Measurements from ENCODE around the gene IFITM1. TPM values are rescaled to one million over a fixed set of nuclear protein-coding genes. Genes with fewer than 3 reads are reported as not detected.

The IFITM1 gene
- total and polyA plus RNA-seq, 2 of the 8 experiments (the other 6 are each of a cell fraction or from before 2014, with no cell fraction given) = 394 to 1,464 TPM

DNA sequence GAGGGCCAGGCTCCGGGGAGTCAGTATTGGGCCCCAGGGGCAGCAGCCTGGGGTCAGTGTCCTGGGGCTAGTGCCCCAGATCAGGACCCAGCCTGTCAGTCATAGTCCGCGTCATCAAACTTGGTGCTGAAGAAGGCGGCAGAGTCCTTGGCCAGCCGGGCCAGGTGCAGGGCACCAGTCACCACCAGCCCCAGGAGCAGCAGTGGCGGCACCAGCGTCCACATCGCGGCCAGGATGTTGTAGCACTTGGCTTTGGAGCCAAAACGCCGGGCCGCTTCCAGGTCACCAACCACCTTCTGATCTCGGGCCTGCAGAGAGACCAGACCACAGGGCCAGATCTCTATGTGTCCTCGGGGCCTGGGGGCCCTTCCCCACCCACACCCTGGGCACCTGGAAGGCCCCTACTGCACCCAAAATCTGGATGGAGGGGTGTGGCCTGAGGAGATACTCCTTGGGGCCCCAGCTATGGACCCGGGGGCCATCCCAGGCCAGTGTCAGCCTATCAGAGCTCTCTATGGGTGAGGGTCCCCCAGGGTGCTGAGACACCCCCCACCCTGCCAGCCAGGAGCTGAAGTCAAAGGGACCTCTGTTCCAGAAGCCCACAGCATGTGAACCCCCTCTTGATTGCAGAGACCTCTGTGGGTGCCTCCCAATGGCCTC is 15.3 kb upstream of the IFITM1 start:
- Histone ChIP-seq H3K18ac (ENCODE audit: extremely low read depth, low read length) (no peak overlapping the region; the same call in 1 of the 2 replicates), H2AFZ (ENCODE audit: low read length) (no peak overlapping the region), H2BK12ac (ENCODE audit: low read depth, low read length) (peak overlapping the region; percentile 17; the same call in 1 of the 2 replicates), H3K56ac (replicated peaks; ENCODE audit: insufficient read length, low read depth, low read length) (no peak overlapping the region), H4K5ac (ENCODE audit: insufficient read length, low read depth, low read length) (no peak overlapping the region), H2AK5ac (ENCODE audit: low read depth, low read length) (no peak overlapping the region), H3K27ac (ENCODE audit: low read depth, low read length) (no peak overlapping the region), H4K20me1 (replicated peaks in 1 of 2; ENCODE audit: control insufficient read depth in 1 of 2, insufficient read depth in 2 of 2, low read length in 2 of 2) (no peaks in the 10 kb centered on the region), H2BK15ac (ENCODE audit: low read length) (no peak overlapping the region), H4K91ac (replicated peaks; ENCODE audit: insufficient read length, low read length) (no peak overlapping the region), H2BK5ac (ENCODE audit: low read depth, low read length) (no peak overlapping the region), H3K9ac (replicated peaks in 1 of 4; ENCODE audit: extremely low read depth in 1 of 4, low read depth in 3 of 4, low read length in 3 of 4) (no peak overlapping the region), H3K79me1 (ENCODE audit: low read depth, low read length) (no peaks in the 10 kb centered on the region), H2BK120ac (replicated peaks; ENCODE audit: low read depth, low read length) (no peak overlapping the region), H3K79me2 (ENCODE audit: control insufficient read depth in 1 of 2, insufficient read depth in 2 of 2, low read length in 2 of 2) (no peaks in the 10 kb centered on the region), H3K23ac (ENCODE audit: insufficient read length) (no peak overlapping the region), H3K4me1 (replicated peaks in 1 of 4; ENCODE audit: control insufficient read depth in 3 of 4, insufficient read depth in 4 of 4, low read length in 3 of 4) (peaks cover 6 to 22% (median 12%) of the 10 kb centered on the region in 4 experiments), H3K23me2 (ENCODE audit: low read depth, low read length) (no peaks in the 10 kb centered on the region), H3K36me3 (ENCODE audit: control insufficient read depth in 2 of 4, insufficient read depth in 4 of 4, low read length in 3 of 4) (peaks cover 0 to 13% (median 10%) of the 10 kb centered on the region in 4 experiments; a peak in 5 of 8 replicates), H3K4me3 (ENCODE audit: extremely low read depth in 1 of 4, insufficient read depth in 2 of 4, low read depth in 3 of 4, low read length in 4 of 4) (no peak overlapping the region), H3K27me3 (replicated peaks in 1 of 4; ENCODE audit: control insufficient read depth in 3 of 4, extremely low read depth in 1 of 4, insufficient read depth in 3 of 4, low read length in 3 of 4) (no peaks in the 10 kb centered on the region), H2BK20ac (ENCODE audit: low read length) (0 out of 2 replicates have a peak overlapping the region, but pooled peaks have one; percentile 18), H3K4me2 (ENCODE audit: insufficient read depth in 1 of 2, low read depth in 2 of 2, low read length in 2 of 2) (no peak overlapping the region), H3K4ac (replicated peaks; ENCODE audit: insufficient read length, low read depth, low read length) (no peak overlapping the region), H4K8ac (ENCODE audit: extremely low read depth, insufficient read depth, low read length) (0 out of 2 replicates have a peak overlapping the region, but pooled peaks have one; percentile 3), H3K9me3 (ENCODE audit: insufficient read depth in 2 of 2, low read depth in 1 of 2, low read length in 1 of 2) (no peaks in the 10 kb centered on the region), H3K14ac (ENCODE audit: insufficient read length) (no peak overlapping the region)
- POLR2A ChIA-PET (ENCODE audit: partially characterized antibody) = interaction anchor here (0.7 to 5.2 kb wide), 12 partner anchors 9 to 82 kb away, joined by 3 to 51 read pairs (median 4); partner anchors contain the start of genes IFITM2 and PGGHG
- DNase-seq (ENCODE audit: low read depth in 1 of 2, low spot score in 2 of 2) = no peak
- CTCF ChIA-PET (ENCODE audit: partially characterized antibody) = interaction anchor here (0.7 to 2.2 kb wide), 3 partner anchors 18 to 48 kb away, joined by 5 to 11 read pairs (median 5); no protein-coding TSS in a partner anchor
- 90% methylated on average over 15 of the region's 15 CpGs; no CpG with 5 or more reads in 1 of the 2 experiments for WGBS, 2 experiments (ENCODE audit: extremely low coverage in 1 of 2, insufficient coverage in 1 of 2, insufficient read length in 1 of 2, insufficient replicate concordance in 2 of 2, low coverage in 1 of 2, low lambda C conversion rate in 2 of 2, missing lambda C conversion rate in 1 of 2)
- no peak for TF ChIP-seq EP300 (IDR thresholded peaks at IDR 0.05; ENCODE audit: borderline replicate concordance in 1 of 2, low read depth in 2 of 2, low read length in 2 of 2)
- TF ChIP-seq, protein P1, sequence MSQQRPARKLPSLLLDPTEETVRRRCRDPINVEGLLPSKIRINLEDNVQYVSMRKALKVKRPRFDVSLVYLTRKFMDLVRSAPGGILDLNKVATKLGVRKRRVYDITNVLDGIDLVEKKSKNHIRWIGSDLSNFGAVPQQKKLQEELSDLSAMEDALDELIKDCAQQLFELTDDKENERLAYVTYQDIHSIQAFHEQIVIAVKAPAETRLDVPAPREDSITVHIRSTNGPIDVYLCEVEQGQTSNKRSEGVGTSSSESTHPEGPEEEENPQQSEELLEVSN (IDR thresholded peaks at IDR 0.05) = no peak
- no peak for TF ChIP-seq NRF1 (IDR thresholded peaks at IDR 0.05; ENCODE audit: low read depth, low read length)
- TF ChIP-seq POLR2A (IDR thresholded peaks at IDR 0.05; ENCODE audit: control extremely low read depth in 1 of 2, low read depth in 2 of 2, low read length in 2 of 2) = no peak
- no peak for TF ChIP-seq RAD21 (IDR thresholded peaks at IDR 0.05 in 1 of 2, conservative IDR thresholded peaks at IDR 0.05 in 1 of 2; ENCODE audit: low read depth in 2 of 2, low read length in 2 of 2)
- FAIRE-seq = no peak
